ENCODE results near the gene KIAA0586.

The KIAA0586 gene

DNA sequence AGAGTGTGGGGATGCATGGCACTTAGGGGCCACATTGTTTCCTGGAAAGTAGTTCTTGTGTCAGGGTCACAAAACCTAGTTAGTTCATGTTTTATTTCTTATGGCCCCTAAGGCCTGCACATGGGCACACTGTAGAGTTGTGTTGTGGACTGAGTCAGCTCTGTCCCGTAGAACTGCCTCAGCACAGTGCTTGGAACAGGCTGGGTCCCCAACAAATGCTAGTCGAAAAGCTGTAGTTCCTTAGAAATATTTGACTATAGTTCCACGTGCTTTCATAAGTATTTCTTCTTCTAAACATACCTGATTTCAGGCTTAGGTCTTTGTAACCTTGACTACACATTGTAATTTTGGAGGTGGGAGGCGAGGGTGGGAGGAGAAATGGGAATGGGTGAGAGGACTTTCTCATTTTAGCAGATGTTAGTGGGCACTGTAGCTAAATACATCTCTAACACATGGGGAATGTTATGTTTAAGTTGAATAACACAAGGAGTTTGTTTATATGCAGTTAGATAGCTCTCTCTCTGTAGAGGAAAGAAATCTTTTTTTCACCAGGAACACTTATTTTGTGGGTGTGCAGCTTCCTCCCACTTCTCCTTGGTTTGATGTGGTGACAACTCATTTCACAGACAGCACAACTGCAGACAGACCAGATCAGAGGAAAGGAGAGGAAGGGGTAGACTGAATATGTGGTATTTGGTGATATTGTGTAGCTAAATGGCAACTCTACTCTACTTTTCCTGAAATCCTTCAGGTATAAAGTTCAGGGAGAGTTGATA is 170.7 kb downstream of the KIAA0586 start:
- no peak for DNase-seq (ENCODE audit: low read depth)
- TF ChIP-seq, protein P1, sequence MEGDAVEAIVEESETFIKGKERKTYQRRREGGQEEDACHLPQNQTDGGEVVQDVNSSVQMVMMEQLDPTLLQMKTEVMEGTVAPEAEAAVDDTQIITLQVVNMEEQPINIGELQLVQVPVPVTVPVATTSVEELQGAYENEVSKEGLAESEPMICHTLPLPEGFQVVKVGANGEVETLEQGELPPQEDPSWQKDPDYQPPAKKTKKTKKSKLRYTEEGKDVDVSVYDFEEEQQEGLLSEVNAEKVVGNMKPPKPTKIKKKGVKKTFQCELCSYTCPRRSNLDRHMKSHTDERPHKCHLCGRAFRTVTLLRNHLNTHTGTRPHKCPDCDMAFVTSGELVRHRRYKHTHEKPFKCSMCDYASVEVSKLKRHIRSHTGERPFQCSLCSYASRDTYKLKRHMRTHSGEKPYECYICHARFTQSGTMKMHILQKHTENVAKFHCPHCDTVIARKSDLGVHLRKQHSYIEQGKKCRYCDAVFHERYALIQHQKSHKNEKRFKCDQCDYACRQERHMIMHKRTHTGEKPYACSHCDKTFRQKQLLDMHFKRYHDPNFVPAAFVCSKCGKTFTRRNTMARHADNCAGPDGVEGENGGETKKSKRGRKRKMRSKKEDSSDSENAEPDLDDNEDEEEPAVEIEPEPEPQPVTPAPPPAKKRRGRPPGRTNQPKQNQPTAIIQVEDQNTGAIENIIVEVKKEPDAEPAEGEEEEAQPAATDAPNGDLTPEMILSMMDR (IDR thresholded peaks at IDR 0.05; ENCODE audit: low read depth, low read length, missing control alignments) = no peak
- H3K4me3 ChIP-seq (ENCODE audit: low read depth, low read length) = no peak overlapping the region
- in situ Hi-C loops (cut with HindIII; ENCODE audit: low sequenced_read_pairs) = no loop called here

DNA sequence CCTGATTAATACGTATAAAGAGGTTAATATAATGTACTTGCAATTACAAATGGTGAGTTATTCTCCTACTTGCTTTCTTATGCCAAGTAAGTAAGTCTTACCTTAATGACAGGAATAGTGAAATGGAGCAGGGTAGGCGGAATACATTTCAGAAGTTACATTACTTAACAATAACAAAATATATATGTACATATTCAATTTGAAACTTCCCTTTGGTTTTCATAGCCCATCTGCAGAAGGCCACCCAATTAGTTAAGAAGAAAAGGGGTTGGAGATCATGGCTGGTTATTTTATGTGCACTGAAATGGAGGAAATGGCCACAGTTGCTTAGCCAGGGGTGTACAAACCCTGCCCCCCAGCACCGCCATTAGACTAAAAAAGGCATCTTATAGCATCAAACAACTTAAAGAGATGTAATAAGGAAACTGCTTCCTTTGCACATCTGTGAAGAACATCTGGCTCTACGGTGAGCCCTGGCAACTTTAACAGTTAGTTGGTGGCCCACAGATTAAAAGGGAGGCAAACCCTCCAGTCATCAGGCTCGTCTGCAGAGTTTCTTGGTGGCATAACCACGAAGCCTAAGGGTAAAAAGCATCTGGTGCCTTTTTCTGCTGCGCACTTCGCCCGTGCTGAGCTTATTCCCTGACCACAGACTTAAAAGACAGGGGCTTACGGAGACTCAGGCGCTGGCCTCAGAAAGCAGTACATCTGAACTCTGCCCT is 171.4 kb downstream of the KIAA0586 start:
- in situ Hi-C loops (cut with HindIII; ENCODE audit: low sequenced_read_pairs) = no loop called here
- H3K4me3 ChIP-seq (ENCODE audit: low read depth, low read length) = no peak overlapping the region
- DNase-seq (ENCODE audit: low read depth) = no peak
- TF ChIP-seq, protein P1 (IDR thresholded peaks at IDR 0.05; ENCODE audit: low read depth, low read length, missing control alignments) = no peak

DNA sequence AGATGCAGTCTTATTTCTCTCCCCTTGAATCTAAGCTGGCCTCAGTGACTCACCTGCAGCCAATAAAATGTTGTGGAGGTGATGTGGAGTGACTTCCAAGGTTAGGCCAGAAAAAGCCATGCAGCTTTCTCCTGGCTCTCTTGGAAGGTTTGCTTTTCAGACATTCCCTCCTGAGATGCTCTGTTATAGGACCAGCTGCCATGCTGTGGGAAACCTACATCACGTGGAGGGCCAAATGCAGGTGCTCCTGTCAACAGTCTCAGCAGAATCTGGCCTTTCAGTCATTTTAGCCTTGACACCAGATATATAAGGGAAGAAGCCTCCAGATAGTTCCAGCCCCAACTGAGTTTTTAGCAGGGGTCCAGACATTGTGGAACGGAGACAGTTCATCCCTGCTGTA is 172.2 kb downstream of the KIAA0586 start:
- H3K4me3 ChIP-seq (ENCODE audit: low read depth, low read length) = no peak overlapping the region
- TF ChIP-seq, protein P1 (IDR thresholded peaks at IDR 0.05; ENCODE audit: low read depth, low read length, missing control alignments) = no peak
- in situ Hi-C loops (cut with HindIII; ENCODE audit: low sequenced_read_pairs) = no loop called here
- no peak for DNase-seq (ENCODE audit: low read depth)
